Liver (tissue), 3 donors: ENCODE measurements around the gene VEGFA.

Experiments used
- FOXA2 ChIP-seq: IDR thresholded peaks from 2 replicates; pipeline ENCODE4 v1.6.1; 2016; ENCODE audit warnings: antibody characterized with exemption
- TF ChIP-seq, protein P1 (sequence below): IDR thresholded peaks from 2 replicates; pipeline ENCODE4 v1.6.1; 2016; ENCODE audit warnings: antibody characterized with exemption, mild to moderate bottlenecking
- TF ChIP-seq, protein P2 (sequence below): fragments of 150-350 bp; IDR thresholded peaks from 2 replicates; pipeline ENCODE4 v1.5.1; 2017; ENCODE audit warnings: improper control_type of control experiment, low read depth, low read length; ENCODE audit not compliant: missing input control
- TF ChIP-seq, protein P3 (sequence below): IDR thresholded peaks from 2 replicates; pipeline ENCODE4 v1.6.1; 2016; ENCODE audit warnings: antibody characterized with exemption
- donor health status: healthy.
- donor health status: healthy.

DNA sequence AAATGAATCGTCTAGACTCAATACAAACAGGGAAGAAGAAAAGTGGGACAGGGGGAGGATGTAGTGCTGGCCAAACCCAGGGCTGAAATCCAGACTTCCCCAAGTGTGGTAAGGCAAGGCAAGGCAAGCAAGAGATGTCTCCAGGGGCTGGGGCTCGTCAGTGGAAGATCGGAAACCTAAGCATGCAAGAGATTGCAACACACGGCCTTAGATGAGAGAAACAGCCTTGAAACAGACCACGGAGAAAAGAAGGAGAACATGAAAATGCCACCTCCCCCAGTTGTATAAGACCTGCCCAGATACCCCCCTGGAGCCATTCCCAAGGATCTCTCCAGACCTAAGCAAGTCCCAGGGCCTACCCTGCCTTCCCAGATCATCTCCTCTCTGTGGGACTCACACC, 20.0 kb downstream of the VEGFA start:
- no peak for TF ChIP-seq FOXA2
- TF ChIP-seq, protein P1, sequence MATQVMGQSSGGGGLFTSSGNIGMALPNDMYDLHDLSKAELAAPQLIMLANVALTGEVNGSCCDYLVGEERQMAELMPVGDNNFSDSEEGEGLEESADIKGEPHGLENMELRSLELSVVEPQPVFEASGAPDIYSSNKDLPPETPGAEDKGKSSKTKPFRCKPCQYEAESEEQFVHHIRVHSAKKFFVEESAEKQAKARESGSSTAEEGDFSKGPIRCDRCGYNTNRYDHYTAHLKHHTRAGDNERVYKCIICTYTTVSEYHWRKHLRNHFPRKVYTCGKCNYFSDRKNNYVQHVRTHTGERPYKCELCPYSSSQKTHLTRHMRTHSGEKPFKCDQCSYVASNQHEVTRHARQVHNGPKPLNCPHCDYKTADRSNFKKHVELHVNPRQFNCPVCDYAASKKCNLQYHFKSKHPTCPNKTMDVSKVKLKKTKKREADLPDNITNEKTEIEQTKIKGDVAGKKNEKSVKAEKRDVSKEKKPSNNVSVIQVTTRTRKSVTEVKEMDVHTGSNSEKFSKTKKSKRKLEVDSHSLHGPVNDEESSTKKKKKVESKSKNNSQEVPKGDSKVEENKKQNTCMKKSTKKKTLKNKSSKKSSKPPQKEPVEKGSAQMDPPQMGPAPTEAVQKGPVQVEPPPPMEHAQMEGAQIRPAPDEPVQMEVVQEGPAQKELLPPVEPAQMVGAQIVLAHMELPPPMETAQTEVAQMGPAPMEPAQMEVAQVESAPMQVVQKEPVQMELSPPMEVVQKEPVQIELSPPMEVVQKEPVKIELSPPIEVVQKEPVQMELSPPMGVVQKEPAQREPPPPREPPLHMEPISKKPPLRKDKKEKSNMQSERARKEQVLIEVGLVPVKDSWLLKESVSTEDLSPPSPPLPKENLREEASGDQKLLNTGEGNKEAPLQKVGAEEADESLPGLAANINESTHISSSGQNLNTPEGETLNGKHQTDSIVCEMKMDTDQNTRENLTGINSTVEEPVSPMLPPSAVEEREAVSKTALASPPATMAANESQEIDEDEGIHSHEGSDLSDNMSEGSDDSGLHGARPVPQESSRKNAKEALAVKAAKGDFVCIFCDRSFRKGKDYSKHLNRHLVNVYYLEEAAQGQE = no peak
- TF ChIP-seq, protein P2, sequence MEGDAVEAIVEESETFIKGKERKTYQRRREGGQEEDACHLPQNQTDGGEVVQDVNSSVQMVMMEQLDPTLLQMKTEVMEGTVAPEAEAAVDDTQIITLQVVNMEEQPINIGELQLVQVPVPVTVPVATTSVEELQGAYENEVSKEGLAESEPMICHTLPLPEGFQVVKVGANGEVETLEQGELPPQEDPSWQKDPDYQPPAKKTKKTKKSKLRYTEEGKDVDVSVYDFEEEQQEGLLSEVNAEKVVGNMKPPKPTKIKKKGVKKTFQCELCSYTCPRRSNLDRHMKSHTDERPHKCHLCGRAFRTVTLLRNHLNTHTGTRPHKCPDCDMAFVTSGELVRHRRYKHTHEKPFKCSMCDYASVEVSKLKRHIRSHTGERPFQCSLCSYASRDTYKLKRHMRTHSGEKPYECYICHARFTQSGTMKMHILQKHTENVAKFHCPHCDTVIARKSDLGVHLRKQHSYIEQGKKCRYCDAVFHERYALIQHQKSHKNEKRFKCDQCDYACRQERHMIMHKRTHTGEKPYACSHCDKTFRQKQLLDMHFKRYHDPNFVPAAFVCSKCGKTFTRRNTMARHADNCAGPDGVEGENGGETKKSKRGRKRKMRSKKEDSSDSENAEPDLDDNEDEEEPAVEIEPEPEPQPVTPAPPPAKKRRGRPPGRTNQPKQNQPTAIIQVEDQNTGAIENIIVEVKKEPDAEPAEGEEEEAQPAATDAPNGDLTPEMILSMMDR = no peak
- TF ChIP-seq, protein P3, sequence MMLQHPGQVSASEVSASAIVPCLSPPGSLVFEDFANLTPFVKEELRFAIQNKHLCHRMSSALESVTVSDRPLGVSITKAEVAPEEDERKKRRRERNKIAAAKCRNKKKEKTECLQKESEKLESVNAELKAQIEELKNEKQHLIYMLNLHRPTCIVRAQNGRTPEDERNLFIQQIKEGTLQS = no peak
